ENCODE data around the gene ATP5PB.

Gene ATP5PB

GRCh38 chr1:111446967-111447892 is 2.0 kb upstream of the ATP5PB start:
- DNase-seq (ENCODE audit: low read depth): no peak

- no peak for DNase-seq (ENCODE audit: low read depth)
Observed at GRCh38 chr1:111448482-111448917, 764 bp upstream of the ATP5PB start.

GRCh38 chr1:111449703-111450017 is 396 bp downstream of the ATP5PB start:
- DNase-seq (ENCODE audit: low read depth): no peak

GRCh38 chr1:111450185-111450584 is 921 bp downstream of the ATP5PB start:
- DNase-seq (ENCODE audit: low read depth): no peak

- DNase-seq (ENCODE audit: low read depth): no peak
Observed at GRCh38 chr1:111452581-111452980, 3.3 kb downstream of the ATP5PB start.

GRCh38 chr1:111453706-111454105 is 4.4 kb downstream of the ATP5PB start:
- DNase-seq (ENCODE audit: low read depth): no peak

GRCh38 chr1:111454859-111455641 is 5.8 kb downstream of the ATP5PB start:
- DNase-seq (ENCODE audit: low read depth): no peak

GRCh38 chr1:111455642-111456031 is 6.4 kb downstream of the ATP5PB start:
- DNase-seq (ENCODE audit: low read depth): no peak

GRCh38 chr1:111461765-111462164 is 12.5 kb downstream of the ATP5PB start:
- DNase-seq (ENCODE audit: low read depth): no peak

GRCh38 chr1:111462370-111463028 is 13.2 kb downstream of the ATP5PB start:
- DNase-seq (ENCODE audit: low read depth): no peak

- no peak for DNase-seq (ENCODE audit: low read depth)
Observed at GRCh38 chr1:111463029-111463683, 13.9 kb downstream of the ATP5PB start.

GRCh38 chr1:111465754-111466153 is 16.5 kb downstream of the ATP5PB start:
- no peak for DNase-seq (ENCODE audit: low read depth)

- DNase-seq (ENCODE audit: low read depth): no peak
Observed at GRCh38 chr1:111466480-111466879, 17.2 kb downstream of the ATP5PB start.

- DNase-seq (ENCODE audit: low read depth): no peak
Observed at GRCh38 chr1:111467865-111468716, 18.8 kb downstream of the ATP5PB start.

GRCh38 chr1:111468717-111469100 is 19.4 kb downstream of the ATP5PB start:
- no peak for DNase-seq (ENCODE audit: low read depth)

GRCh38 chr1:111469539-111469938 is 20.3 kb downstream of the ATP5PB start:
- no peak for DNase-seq (ENCODE audit: low read depth)

- no peak for DNase-seq (ENCODE audit: low read depth)
Observed at GRCh38 chr1:111470596-111470995, 21.3 kb downstream of the ATP5PB start.

- peak; percentile 33 for DNase-seq (ENCODE audit: low read depth)
Observed at GRCh38 chr1:111471012-111471411, 21.7 kb downstream of the ATP5PB start.

GRCh38 chr1:111471538-111471937 is 22.3 kb downstream of the ATP5PB start:
- DNase-seq (ENCODE audit: low read depth): no peak

GRCh38 chr1:111474106-111474505 is 24.8 kb downstream of the ATP5PB start:
- DNase-seq (ENCODE audit: low read depth): no peak

- DNase-seq (ENCODE audit: low read depth): no peak
Observed at GRCh38 chr1:111474521-111474920, 25.3 kb downstream of the ATP5PB start.
